Measurements from ENCODE around the gene TMEM163.

TMEM163 gene

DNA sequence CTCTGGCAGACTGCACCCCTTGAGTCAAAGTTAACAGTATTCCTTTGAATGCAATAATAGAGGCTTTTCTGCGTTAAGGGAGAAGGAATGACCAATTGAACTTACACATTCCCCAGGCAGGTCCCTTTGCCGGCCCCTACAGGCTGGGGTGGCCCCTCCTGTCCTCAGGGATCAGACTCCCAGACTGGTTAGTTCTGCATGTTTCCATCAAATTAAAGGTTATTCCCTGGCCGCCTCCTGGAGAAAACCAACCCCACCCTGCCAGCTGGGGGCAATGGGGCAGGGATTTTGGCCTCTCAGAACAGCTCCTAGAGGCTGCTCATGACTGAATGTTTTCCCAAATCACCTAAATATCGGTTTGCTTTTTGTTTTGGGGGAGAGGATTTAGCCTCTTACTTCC is 265.3 kb downstream of the TMEM163 start (continued):
- no peak for TF ChIP-seq SP2 (tag by site-specific recombination; IDR thresholded peaks at IDR 0.05)
- no peak for TF ChIP-seq ZNF544 (tag by site-specific recombination; IDR thresholded peaks at IDR 0.05)
- no peak for TF ChIP-seq TRIM28 (IDR thresholded peaks at IDR 0.05; ENCODE audit: borderline replicate concordance, low read length)
- TF ChIP-seq ZNF138 (tag by site-specific recombination; IDR thresholded peaks at IDR 0.05; ENCODE audit: borderline replicate concordance): no peak
- TF ChIP-seq, protein P1, sequence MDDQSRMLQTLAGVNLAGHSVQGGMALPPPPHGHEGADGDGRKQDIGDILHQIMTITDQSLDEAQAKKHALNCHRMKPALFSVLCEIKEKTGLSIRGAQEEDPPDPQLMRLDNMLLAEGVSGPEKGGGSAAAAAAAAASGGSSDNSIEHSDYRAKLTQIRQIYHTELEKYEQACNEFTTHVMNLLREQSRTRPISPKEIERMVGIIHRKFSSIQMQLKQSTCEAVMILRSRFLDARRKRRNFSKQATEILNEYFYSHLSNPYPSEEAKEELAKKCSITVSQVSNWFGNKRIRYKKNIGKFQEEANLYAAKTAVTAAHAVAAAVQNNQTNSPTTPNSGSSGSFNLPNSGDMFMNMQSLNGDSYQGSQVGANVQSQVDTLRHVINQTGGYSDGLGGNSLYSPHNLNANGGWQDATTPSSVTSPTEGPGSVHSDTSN (CRISPR knock-in tag; IDR thresholded peaks at IDR 0.05): no peak
- TF ChIP-seq ZNF184 (tag by site-specific recombination; IDR thresholded peaks at IDR 0.05): no peak

DNA sequence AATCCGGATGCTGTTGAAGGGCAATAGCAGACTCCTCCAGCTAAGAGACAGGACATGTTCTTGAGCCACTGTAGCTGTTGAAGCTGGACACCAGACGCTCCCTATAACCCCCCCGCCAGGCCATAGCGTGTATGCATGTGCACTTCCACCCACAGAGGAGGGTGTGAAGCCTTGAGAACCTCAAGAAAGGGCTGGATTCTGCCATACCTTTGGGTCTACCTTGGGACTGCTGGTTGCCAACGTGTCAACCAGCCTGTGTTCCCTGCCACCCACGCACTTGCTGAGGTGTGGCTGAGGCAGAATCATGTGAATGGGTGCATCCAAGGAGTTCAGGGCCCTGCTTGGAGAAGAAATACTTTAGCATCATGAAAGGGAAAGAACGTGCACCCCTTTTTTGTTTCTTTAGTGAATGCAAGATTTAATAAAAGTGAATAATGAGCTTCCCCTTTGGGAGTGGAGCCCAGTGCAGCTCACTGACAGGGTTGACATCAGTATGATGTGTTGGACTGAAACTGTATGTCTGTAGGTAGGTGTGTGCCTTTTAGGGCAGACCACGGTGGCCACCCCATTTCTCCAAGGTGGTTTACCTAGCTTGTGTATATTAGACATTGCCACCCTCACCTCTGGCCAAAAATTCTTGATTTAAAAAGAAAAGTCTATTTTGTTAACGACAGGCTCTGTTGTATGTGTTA is 266.6 kb downstream of the TMEM163 start:
- no peak for TF ChIP-seq ZNF292 (tag by site-specific recombination; IDR thresholded peaks at IDR 0.05; ENCODE audit: borderline replicate concordance, low read depth)
- no peak for TF ChIP-seq ZBTB17 (tag by site-specific recombination; IDR thresholded peaks at IDR 0.05)
- TF ChIP-seq ZNF157 (tag by site-specific recombination; IDR thresholded peaks at IDR 0.05): no peak
- TF ChIP-seq, protein P2, sequence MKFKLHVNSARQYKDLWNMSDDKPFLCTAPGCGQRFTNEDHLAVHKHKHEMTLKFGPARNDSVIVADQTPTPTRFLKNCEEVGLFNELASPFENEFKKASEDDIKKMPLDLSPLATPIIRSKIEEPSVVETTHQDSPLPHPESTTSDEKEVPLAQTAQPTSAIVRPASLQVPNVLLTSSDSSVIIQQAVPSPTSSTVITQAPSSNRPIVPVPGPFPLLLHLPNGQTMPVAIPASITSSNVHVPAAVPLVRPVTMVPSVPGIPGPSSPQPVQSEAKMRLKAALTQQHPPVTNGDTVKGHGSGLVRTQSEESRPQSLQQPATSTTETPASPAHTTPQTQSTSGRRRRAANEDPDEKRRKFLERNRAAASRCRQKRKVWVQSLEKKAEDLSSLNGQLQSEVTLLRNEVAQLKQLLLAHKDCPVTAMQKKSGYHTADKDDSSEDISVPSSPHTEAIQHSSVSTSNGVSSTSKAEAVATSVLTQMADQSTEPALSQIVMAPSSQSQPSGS (tag by site-specific recombination; IDR thresholded peaks at IDR 0.05; ENCODE audit: low read depth): no peak
- TF ChIP-seq ZNF600 (tag by site-specific recombination; IDR thresholded peaks at IDR 0.05): no peak
- no peak for TF ChIP-seq ZNF747 (tag by site-specific recombination; IDR thresholded peaks at IDR 0.05)
- TF ChIP-seq ZNF391 (tag by site-specific recombination; IDR thresholded peaks at IDR 0.05; ENCODE audit: borderline replicate concordance, low read depth): no peak
- TF ChIP-seq, protein P3, sequence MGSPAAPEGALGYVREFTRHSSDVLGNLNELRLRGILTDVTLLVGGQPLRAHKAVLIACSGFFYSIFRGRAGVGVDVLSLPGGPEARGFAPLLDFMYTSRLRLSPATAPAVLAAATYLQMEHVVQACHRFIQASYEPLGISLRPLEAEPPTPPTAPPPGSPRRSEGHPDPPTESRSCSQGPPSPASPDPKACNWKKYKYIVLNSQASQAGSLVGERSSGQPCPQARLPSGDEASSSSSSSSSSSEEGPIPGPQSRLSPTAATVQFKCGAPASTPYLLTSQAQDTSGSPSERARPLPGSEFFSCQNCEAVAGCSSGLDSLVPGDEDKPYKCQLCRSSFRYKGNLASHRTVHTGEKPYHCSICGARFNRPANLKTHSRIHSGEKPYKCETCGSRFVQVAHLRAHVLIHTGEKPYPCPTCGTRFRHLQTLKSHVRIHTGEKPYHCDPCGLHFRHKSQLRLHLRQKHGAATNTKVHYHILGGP (tag by site-specific recombination; IDR thresholded peaks at IDR 0.05): no peak
- no peak for TF ChIP-seq ZBTB8A (tag by site-specific recombination; IDR thresholded peaks at IDR 0.05)
- TF ChIP-seq, protein P4, sequence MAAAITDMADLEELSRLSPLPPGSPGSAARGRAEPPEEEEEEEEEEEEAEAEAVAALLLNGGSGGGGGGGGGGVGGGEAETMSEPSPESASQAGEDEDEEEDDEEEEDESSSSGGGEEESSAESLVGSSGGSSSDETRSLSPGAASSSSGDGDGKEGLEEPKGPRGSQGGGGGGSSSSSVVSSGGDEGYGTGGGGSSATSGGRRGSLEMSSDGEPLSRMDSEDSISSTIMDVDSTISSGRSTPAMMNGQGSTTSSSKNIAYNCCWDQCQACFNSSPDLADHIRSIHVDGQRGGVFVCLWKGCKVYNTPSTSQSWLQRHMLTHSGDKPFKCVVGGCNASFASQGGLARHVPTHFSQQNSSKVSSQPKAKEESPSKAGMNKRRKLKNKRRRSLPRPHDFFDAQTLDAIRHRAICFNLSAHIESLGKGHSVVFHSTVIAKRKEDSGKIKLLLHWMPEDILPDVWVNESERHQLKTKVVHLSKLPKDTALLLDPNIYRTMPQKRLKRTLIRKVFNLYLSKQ (tag by site-specific recombination; IDR thresholded peaks at IDR 0.05; ENCODE audit: borderline replicate concordance): no peak
- no peak for TF ChIP-seq ZSCAN23 (tag by site-specific recombination; IDR thresholded peaks at IDR 0.05)
- no peak for TF ChIP-seq ZBTB7A (tag by site-specific recombination; IDR thresholded peaks at IDR 0.05; ENCODE audit: low read depth)
- no peak for TF ChIP-seq ZNF37A (tag by site-specific recombination; IDR thresholded peaks at IDR 0.05)
- no peak for TF ChIP-seq ZNF132 (tag by site-specific recombination; IDR thresholded peaks at IDR 0.05; ENCODE audit: borderline replicate concordance)
- no peak for TF ChIP-seq ZNF791 (tag by site-specific recombination; IDR thresholded peaks at IDR 0.05)
- H3K27ac ChIP-seq (ENCODE audit: extremely low read depth, low read depth, low read length): no peak overlapping the region
- no peaks in the 10 kb centered on the region for H3K4me1 ChIP-seq (ENCODE audit: control insufficient read depth, insufficient read depth, low read length)
- no peak overlapping the region for H3K4me3 ChIP-seq (ENCODE audit: low read depth, low read length)
- CTCF ChIA-PET: interaction anchor here (0.6 to 5.9 kb wide), 31 partner anchors 9 to 567 kb away, joined by 3 to 52 read pairs (median 5); no protein-coding TSS in a partner anchor
- POLR2A ChIA-PET: interaction anchor here (0.7 kb wide), 1 partner anchor 312 kb away, joined by 4 read pairs; no protein-coding TSS in a partner anchor
- H3K36me3 ChIP-seq (ENCODE audit: control insufficient read depth in 2 of 2, insufficient read depth in 1 of 2, low read length in 2 of 2): peaks cover 0 to 43% of the 10 kb centered on the region in 2 experiments; a peak in 1 of 3 replicates
- no peaks in the 10 kb centered on the region for H3K9me3 ChIP-seq (ENCODE audit: control insufficient read depth, insufficient read depth, low read depth, low read length)
